Breast epithelium (tissue), 4 donors: ENCODE results near the gene CHCHD10. TPM values are rescaled to one million over a fixed set of nuclear protein-coding genes. Genes with fewer than 3 reads are reported as not detected.
A peak's percentile ranks its signal among the peaks of the same experiment; 100 is the strongest.

ENCODE experiments used
- DNase-seq, 2 donors: peaks; one replicate each; pipeline ENCODE4 v3.0.0-alpha.2; 2019; ENCODE audit warnings: low spot score in 2 of 2
- H3K27ac ChIP-seq, 2 donors: fragments of 200-600 bp; sonication (generic) in 1 of 2; one replicate each; pipeline ENCODE4 v1.5.1; 2016 to 2019; ENCODE audit warnings: mild to moderate bottlenecking in 1 of 2
- H3K27me3 ChIP-seq, 2 donors: fragments of 200-600 bp; sonication (generic) in 1 of 2; one replicate each; pipeline versions ENCODE4 v1.5.1 to v1.6.0; 2017 to 2019; ENCODE audit warnings: control low read depth in 1 of 2, mild to moderate bottlenecking in 1 of 2
- H3K36me3 ChIP-seq: fragments of 200-600 bp; one replicate; pipeline ENCODE4 v1.5.1; 2019
- H3K4me1 ChIP-seq, 2 donors: fragments of 200-600 bp; sonication (generic); one replicate each; pipeline ENCODE4 v1.5.1; 2016 to 2019; ENCODE audit warnings: control low read depth in 1 of 2
- H3K4me3 ChIP-seq, 3 donors: fragments of 200-600 bp; sonication (generic); 1 replicate in 2 of 3; 2 replicates in 1 of 3; pipeline ENCODE4 v1.5.1; 2016 to 2019; ENCODE audit warnings: mild to moderate bottlenecking in 3 of 3, moderate library complexity in 2 of 3
- H3K9me3 ChIP-seq, 2 donors: fragments of 200-600 bp; sonication (generic) in 1 of 2; one replicate each; pipeline ENCODE4 v1.5.1; 2016 to 2019; ENCODE audit warnings: control low read depth in 1 of 2
- CTCF ChIP-seq, 3 donors: fragments of 450-650 bp; IDR thresholded peaks; one replicate each; pipeline ENCODE4 v1.5.1; 2016 to 2017; ENCODE audit warnings: antibody characterized with exemption in 3 of 3, mild to moderate bottlenecking in 3 of 3, moderate library complexity in 3 of 3
- POLR2A ChIP-seq: fragments of 450-650 bp; IDR thresholded peaks from one replicate; pipeline ENCODE4 v1.6.1; 2016; ENCODE audit warnings: antibody characterized with exemption, mild to moderate bottlenecking, moderate library complexity
- POLR2AphosphoS5 ChIP-seq, 3 donors: sonication (generic); formaldehyde crosslinking; IDR thresholded peaks; one replicate each; pipeline ENCODE4 v1.6.1; 2017; ENCODE audit warnings: antibody characterized with exemption in 3 of 3
- intact Hi-C: fragments of 100-400 bp; cut with DNase I; formaldehyde crosslinking; loops from one replicate; pipeline ENCODE4 v1.15.1; 2023; ENCODE audit warnings: low total_unique reads
- total RNA-seq, 3 donors: library from RNA; depleted of rRNA; stranded (reverse); fragments of >200 nt; gene quantifications; one replicate each; pipeline ENCODE4 v1.1.0, GENCODE V29; 2016

CHCHD10 gene
- total RNA-seq, 3 donors from 2014 or later: 5.6 to 22.8 (median 21.4) TPM

GRCh38 chr22:23787910-23788309 lies 20.1 kb upstream of the CHCHD10 start:
- H3K4me1 ChIP-seq: peaks cover 3 to 5% of the 10 kb centered on the region in 2 donors
- H3K27ac ChIP-seq: peak overlapping the region; percentile 99
- no peaks in the 10 kb centered on the region for H3K9me3 ChIP-seq
- no peaks in the 10 kb centered on the region for H3K36me3 ChIP-seq
- TF ChIP-seq POLR2AphosphoS5 (IDR thresholded peaks at IDR 0.05) (no peak), POLR2A (no peak), CTCF (IDR thresholded peaks at IDR 0.05) (no peak)
- no peaks in the 10 kb centered on the region for H3K27me3 ChIP-seq
- intact Hi-C loops: no loop called here
- DNase-seq: no peak
- H3K4me3 ChIP-seq: peak overlapping the region; percentile 86 to 94 (median 89)

GRCh38 chr22:23787600-23787896 lies 19.8 kb upstream of the CHCHD10 start:
- intact Hi-C loops: no loop called here
- Histone ChIP-seq H3K4me3 (peak overlapping the region; percentile 86 to 94 (median 89)), H3K27ac (peak overlapping the region; percentile 99), H3K36me3 (no peaks in the 10 kb centered on the region), H3K4me1 (peaks cover 3 to 5% of the 10 kb centered on the region in 2 donors), H3K27me3 (no peaks in the 10 kb centered on the region), H3K9me3 (no peaks in the 10 kb centered on the region)
- no peak for DNase-seq
- TF ChIP-seq CTCF (IDR thresholded peaks at IDR 0.05): no peak
- no peak for TF ChIP-seq POLR2A
- TF ChIP-seq POLR2AphosphoS5 (IDR thresholded peaks at IDR 0.05): no peak

- peak within 1 kb of the TSS; percentile 86 to 94 (median 89) for H3K4me3 ChIP-seq
- DNase-seq: peak; percentile 80 to 86
- TF ChIP-seq CTCF (IDR thresholded peaks at IDR 0.05): no peak
- TF ChIP-seq POLR2A: peak; percentile 35
- peak; percentile 22 to 82 (median 64) for TF ChIP-seq POLR2AphosphoS5 (IDR thresholded peaks at IDR 0.05)
- intact Hi-C loops: no loop called here
- H3K27ac ChIP-seq: peak within 1 kb of the TSS; percentile 99
- no peaks in the 10 kb centered on the region for H3K36me3 ChIP-seq
- H3K9me3 ChIP-seq: no peaks in the 10 kb centered on the region
- peaks cover 3 to 5% of the 10 kb centered on the region in 2 donors for H3K4me1 ChIP-seq
- no peaks in the 10 kb centered on the region for H3K27me3 ChIP-seq
These were observed 19.2 kb upstream of the CHCHD10 start, which contains the start of gene SMARCB1 for GRCh38 chr22:23786752-23787599. SMARCB1 (plus strand) TSS chr22:23786966; CDS start chr22:23787170, 204 bp downstream.

- intact Hi-C loops: no loop called here
- peak overlapping the region; percentile 99 for H3K27ac ChIP-seq
- TF ChIP-seq POLR2AphosphoS5 (IDR thresholded peaks at IDR 0.05): no peak
- TF ChIP-seq POLR2A: no peak
- TF ChIP-seq CTCF (IDR thresholded peaks at IDR 0.05): no peak
These were observed 18.5 kb upstream of the CHCHD10 start for GRCh38 chr22:23786261-23786710.

GRCh38 chr22:23784215-23784732 lies 16.5 kb upstream of the CHCHD10 start:
- intact Hi-C loops: no loop called here
- H3K9me3 ChIP-seq: no peaks in the 10 kb centered on the region
- DNase-seq: no peak
- no peaks in the 10 kb centered on the region for H3K36me3 ChIP-seq
- peak overlapping the region in 1 of 2 donors; percentile 41 for H3K27ac ChIP-seq
- H3K4me3 ChIP-seq: no peak overlapping the region
- peaks cover 3 to 5% of the 10 kb centered on the region in 2 donors for H3K4me1 ChIP-seq
- TF ChIP-seq POLR2AphosphoS5 (IDR thresholded peaks at IDR 0.05) (no peak), POLR2A (no peak), CTCF (IDR thresholded peaks at IDR 0.05) (no peak)
- H3K27me3 ChIP-seq: no peaks in the 10 kb centered on the region

More at GRCh38 chr22:23786261-23786710, 18.5 kb upstream of the CHCHD10 start:
- no peaks in the 10 kb centered on the region for H3K27me3 ChIP-seq
- peaks cover 3 to 5% of the 10 kb centered on the region in 2 donors for H3K4me1 ChIP-seq
- peak overlapping the region; percentile 86 to 94 (median 89) for H3K4me3 ChIP-seq
- H3K9me3 ChIP-seq: no peaks in the 10 kb centered on the region
- H3K36me3 ChIP-seq: no peaks in the 10 kb centered on the region
- DNase-seq: no peak
